CD4-positive, alpha-beta T cell (primary cell): ENCODE measurements around the gene SPG7. TPM values are rescaled to one million over a fixed set of nuclear protein-coding genes. Genes with fewer than 3 reads are reported as not detected.

Source experiments
- ATAC-seq: fragments of 200-7000 bp; cut with Tn5 transposase; one replicate; pipeline ENCODE4 v1.10.0; 2022; ENCODE audit warnings: mild to moderate bottlenecking; ENCODE audit not compliant: poor library complexity
- CTCF ChIA-PET: fragments of 350-600 bp; sonication (Branson Sonifier 250); formaldehyde crosslinking; loops from one replicate; lab custom pipeline; 2021; ENCODE audit warnings: antibody characterized with exemption, inconsistent platforms; lab: Charles Lee
- POLR2A ChIA-PET: fragments of 350-600 bp; sonication (Branson Sonifier 250); formaldehyde crosslinking; loops from one replicate; lab custom pipeline; 2021; ENCODE audit warnings: antibody characterized with exemption, inconsistent platforms; lab: Charles Lee
- DNase-seq, 14 experiments: peaks; one replicate each; pipeline ENCODE4 v3.0.0-alpha.2; 2013 to 2020; ENCODE audit warnings: mixed read lengths in 2 of 14
- H3K27ac ChIP-seq, 2 donors: one replicate each; pipeline versions ENCODE4 v1.5.1 to v1.7.0; 2013; ENCODE audit warnings: low read length in 2 of 2, low read depth in 1 of 2, mild to moderate bottlenecking in 1 of 2
- H3K27me3 ChIP-seq, 2 experiments: 1 replicate in 1 of 2; 2 replicates in 1 of 2; pipeline versions ENCODE4 v1.6.1 to v1.7.0; 2013; ENCODE audit warnings: low read length in 2 of 2, control low read depth in 1 of 2, mild to moderate bottlenecking in 1 of 2, moderate library complexity in 1 of 2; ENCODE audit not compliant: insufficient read depth in 2 of 2, control insufficient read depth in 1 of 2
- H3K36me3 ChIP-seq: one replicate; pipeline ENCODE4 v1.6.1; 2013; ENCODE audit warnings: low read length, control low read depth; ENCODE audit not compliant: insufficient read depth
- H3K4me1 ChIP-seq: one replicate; pipeline ENCODE4 v1.6.1; 2013; ENCODE audit warnings: low read length, control low read depth; ENCODE audit not compliant: insufficient read depth
- H3K4me3 ChIP-seq: one replicate; pipeline ENCODE4 v1.5.1; 2013; ENCODE audit warnings: mild to moderate bottlenecking, low read length, moderate library complexity
- H3K9me3 ChIP-seq, 2 experiments: 1 replicate in 1 of 2; 2 replicates in 1 of 2; pipeline versions ENCODE4 v1.6.1 to v1.7.0; 2013; ENCODE audit warnings: low read length in 2 of 2, mild to moderate bottlenecking in 2 of 2, control low read depth in 1 of 2, moderate library complexity in 1 of 2; ENCODE audit not compliant: control insufficient read depth in 1 of 2, insufficient read depth in 1 of 2
- H3K27ac Mint-ChIP-seq: one replicate; pipeline ENCODE4 v1.8.0; 2020; ENCODE audit warnings: mixed read lengths
- H3K27me3 Mint-ChIP-seq: one replicate; pipeline ENCODE4 v1.8.0; 2021; ENCODE audit warnings: mixed read lengths
- H3K36me3 Mint-ChIP-seq: one replicate; pipeline ENCODE4 v1.8.0; 2021; ENCODE audit warnings: low read depth, mixed read lengths
- H3K4me1 Mint-ChIP-seq: one replicate; pipeline ENCODE4 v1.8.0; 2021; ENCODE audit warnings: low read depth, mixed read lengths
- H3K4me3 Mint-ChIP-seq: one replicate; pipeline ENCODE4 v1.8.0; 2020; ENCODE audit warnings: mild to moderate bottlenecking, mixed read lengths
- H3K9me3 Mint-ChIP-seq: one replicate; pipeline ENCODE4 v1.8.0; 2020; ENCODE audit warnings: mixed read lengths
- intact Hi-C, 2 experiments: fragments of 100-400 bp; cut with DNase I in 1 of 2; cut with micrococcal nuclease in 1 of 2; formaldehyde crosslinking; loops; one replicate each; pipeline versions ENCODE4 v1.15.1 to v1.9.0; 2023 to 2025; cut with DNase I, micrococcal nuclease
- total RNA-seq, 174 experiments: library from RNA in 2 of 174; stranded (reverse) in 2 of 174; gene quantifications; one replicate each; pipeline ENCODE4 v1.2.3 and lab custom pipeline; 2021 to 2026
- TF ChIP-seq, protein P1 (sequence below): fragments of 200-600 bp; IDR thresholded peaks from one replicate; pipeline ENCODE4 v1.8.0; 2022; ENCODE audit warnings: antibody characterized with exemption, mild to moderate bottlenecking

SPG7 gene
- total RNA-seq, 2 experiments from 2014 or later: 163 to 167 TPM

DNA sequence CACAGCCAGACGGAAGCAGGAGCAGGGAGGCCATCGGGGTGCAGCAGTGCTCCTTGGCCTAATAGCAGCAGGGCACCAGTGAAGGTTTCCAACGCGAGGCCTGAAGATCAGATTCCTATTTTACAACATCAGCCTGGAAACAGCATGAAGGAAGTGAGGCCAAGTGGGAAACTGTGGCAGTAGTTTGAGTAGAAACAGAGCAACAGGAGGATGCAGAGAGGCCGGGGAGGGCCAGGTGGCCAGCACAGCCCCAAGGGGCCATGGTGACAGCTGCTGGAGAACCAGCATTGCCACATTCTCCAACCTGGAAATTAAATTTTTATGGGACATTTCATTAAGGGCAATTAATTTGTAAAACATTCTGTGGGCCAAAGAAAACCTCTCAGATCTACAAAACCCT lies 14.4 kb upstream of the SPG7 start:
- POLR2A ChIA-PET: no interaction called here
- Mint-ChIP-seq H3K27me3 (no peaks in the 10 kb centered on the region), H3K4me3 (peak overlapping the region; percentile 11), H3K27ac (peak overlapping the region; percentile 20), H3K4me1 (peaks cover 30% of the 10 kb centered on the region), H3K36me3 (peaks cover 21% of the 10 kb centered on the region), H3K9me3 (no peaks in the 10 kb centered on the region)
- no peak overlapping the region for H3K4me3 ChIP-seq
- intact Hi-C loops: loop anchor here in 1 of 2 experiments (5.0 kb wide), 2 partner anchors 81 to 379 kb away; partner anchors contain the start of gene TCF25
- no peak overlapping the region for H3K27ac ChIP-seq
- no peak for ATAC-seq
- H3K4me1 ChIP-seq: peaks cover 29% of the 10 kb centered on the region
- TF ChIP-seq, protein P1, sequence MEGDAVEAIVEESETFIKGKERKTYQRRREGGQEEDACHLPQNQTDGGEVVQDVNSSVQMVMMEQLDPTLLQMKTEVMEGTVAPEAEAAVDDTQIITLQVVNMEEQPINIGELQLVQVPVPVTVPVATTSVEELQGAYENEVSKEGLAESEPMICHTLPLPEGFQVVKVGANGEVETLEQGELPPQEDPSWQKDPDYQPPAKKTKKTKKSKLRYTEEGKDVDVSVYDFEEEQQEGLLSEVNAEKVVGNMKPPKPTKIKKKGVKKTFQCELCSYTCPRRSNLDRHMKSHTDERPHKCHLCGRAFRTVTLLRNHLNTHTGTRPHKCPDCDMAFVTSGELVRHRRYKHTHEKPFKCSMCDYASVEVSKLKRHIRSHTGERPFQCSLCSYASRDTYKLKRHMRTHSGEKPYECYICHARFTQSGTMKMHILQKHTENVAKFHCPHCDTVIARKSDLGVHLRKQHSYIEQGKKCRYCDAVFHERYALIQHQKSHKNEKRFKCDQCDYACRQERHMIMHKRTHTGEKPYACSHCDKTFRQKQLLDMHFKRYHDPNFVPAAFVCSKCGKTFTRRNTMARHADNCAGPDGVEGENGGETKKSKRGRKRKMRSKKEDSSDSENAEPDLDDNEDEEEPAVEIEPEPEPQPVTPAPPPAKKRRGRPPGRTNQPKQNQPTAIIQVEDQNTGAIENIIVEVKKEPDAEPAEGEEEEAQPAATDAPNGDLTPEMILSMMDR: no peak
- H3K27me3 ChIP-seq: no peaks in the 10 kb centered on the region
- peaks cover 12% of the 10 kb centered on the region for H3K36me3 ChIP-seq
- H3K9me3 ChIP-seq: no peaks in the 10 kb centered on the region
- CTCF ChIA-PET: no interaction called here
- no peak for DNase-seq

- TF ChIP-seq, protein P1: no peak
- Histone ChIP-seq H3K36me3 (peaks cover 14% of the 10 kb centered on the region), H3K4me1 (peaks cover 26% of the 10 kb centered on the region), H3K27ac (no peak overlapping the region), H3K4me3 (no peak overlapping the region), H3K9me3 (no peaks in the 10 kb centered on the region), H3K27me3 (no peaks in the 10 kb centered on the region)
- no peaks in the 10 kb centered on the region for H3K9me3 Mint-ChIP-seq
- POLR2A ChIA-PET: no interaction called here
- DNase-seq (no peak), ATAC-seq (no peak)
- no peak overlapping the region for H3K27ac Mint-ChIP-seq
- H3K4me3 Mint-ChIP-seq: peak overlapping the region; percentile 60
- no peaks in the 10 kb centered on the region for H3K27me3 Mint-ChIP-seq
- intact Hi-C loops: no loop called here
- peaks cover 25% of the 10 kb centered on the region for H3K4me1 Mint-ChIP-seq
- CTCF ChIA-PET: interaction anchor here (0.8 to 0.9 kb wide), 2 partner anchors 12 to 62 kb away, joined by 3 read pairs; no protein-coding TSS in a partner anchor
- peaks cover 15% of the 10 kb centered on the region for H3K36me3 Mint-ChIP-seq
Measured at GRCh38 chr16:89495121-89495520, 13.1 kb upstream of the SPG7 start.

GRCh38 chr16:89498839-89499238 lies 9.4 kb upstream of the SPG7 start:
- Histone ChIP-seq H3K9me3 (no peaks in the 10 kb centered on the region), H3K27me3 (no peaks in the 10 kb centered on the region), H3K27ac (no peak overlapping the region), H3K36me3 (peaks cover 7% of the 10 kb centered on the region), H3K4me1 (peaks cover 2% of the 10 kb centered on the region), H3K4me3 (no peak overlapping the region)
- ChIA-PET CTCF (interaction anchor here (1.0 kb wide), 1 partner anchor 10 kb away, joined by 3 read pairs; no protein-coding TSS in a partner anchor), POLR2A (interaction anchor here (0.8 to 1.4 kb wide), 2 partner anchors 15 to 43 kb away, joined by 3 to 4 read pairs; no protein-coding TSS in a partner anchor)
- Mint-ChIP-seq H3K36me3 (no peaks in the 10 kb centered on the region), H3K27ac (no peak overlapping the region), H3K4me3 (no peak overlapping the region), H3K9me3 (no peaks in the 10 kb centered on the region), H3K4me1 (peaks cover 5% of the 10 kb centered on the region), H3K27me3 (no peaks in the 10 kb centered on the region)
- TF ChIP-seq, protein P1: no peak
- intact Hi-C loops: no loop called here
- DNase-seq (no peak), ATAC-seq (no peak)
